Endothelial cell of umbilical vein (primary cell): ENCODE measurements around the gene SNRNP200. TPM values are rescaled to one million over a fixed set of nuclear protein-coding genes. Genes with fewer than 3 reads are reported as not detected.

Source experiments
- BruUV-seq: library from RNA; stranded (reverse); fragments of 400-500 nt; replicated peaks from 2 replicates; lab custom pipeline; 2021; lab: Mats Ljungman, UMichigan
- CTCF ChIA-PET: fragments of 300-600, 350-600 bp; sonication (Branson Sonifier 250); formaldehyde crosslinking; loops from one replicate; lab custom pipeline; 2021; ENCODE audit warnings: antibody characterized with exemption, inconsistent platforms; lab: Charles Lee
- POLR2A ChIA-PET: fragments of 300-600, 350-600 bp; sonication (Branson Sonifier 250); formaldehyde crosslinking; loops from one replicate; lab custom pipeline; 2021; ENCODE audit warnings: antibody characterized with exemption, inconsistent platforms; lab: Charles Lee
- DNase-seq: peaks from one replicate; pipeline ENCODE4 v3.0.0-alpha.2; 2011; ENCODE audit warnings: low read depth, low spot score
- FAIRE-seq: peaks from 2 replicates; lab custom pipeline; 2011; peaks lifted over from hg19 to GRCh38; lab: Jason Lieb, UNC
- H2AFZ ChIP-seq: 2 replicates; pipeline ENCODE4 v1.6.0; 2012; ENCODE audit warnings: low read depth, low read length, control low read depth, inconsistent platforms
- H3K27ac ChIP-seq: 2 replicates; pipeline ENCODE4 v1.5.1; 2011; ENCODE audit warnings: low read depth, mild to moderate bottlenecking, control low read depth, low read length, moderate library complexity; ENCODE audit not compliant: insufficient read depth
- H3K27me3 ChIP-seq, 2 experiments: 2 replicates each; pipeline versions ENCODE4 v1.6.0 to v1.6.1; 2011; ENCODE audit warnings: low read length in 2 of 2, mixed read lengths in 1 of 2; ENCODE audit not compliant: control insufficient read depth in 2 of 2, insufficient read depth in 2 of 2
- H3K36me3 ChIP-seq, 2 experiments: 2 replicates in 1 of 2; 3 replicates in 1 of 2; pipeline ENCODE4 v1.5.1; 2011; ENCODE audit warnings: low read length in 2 of 2, mild to moderate bottlenecking in 1 of 2, moderate library complexity in 1 of 2; ENCODE audit not compliant: control insufficient read depth in 2 of 2, insufficient read depth in 2 of 2; ENCODE audit errors: extremely low read depth in 1 of 2
- H3K4me1 ChIP-seq: 3 replicates; pipeline ENCODE4 v1.5.1; 2011; ENCODE audit warnings: mild to moderate bottlenecking, low read length; ENCODE audit not compliant: control insufficient read depth, insufficient read depth; ENCODE audit errors: extremely low read depth
- H3K4me2 ChIP-seq: 2 replicates; pipeline ENCODE4 v1.6.1; 2011; ENCODE audit warnings: low read length, control low read depth, mixed read lengths; ENCODE audit not compliant: insufficient read depth
- H3K4me3 ChIP-seq, 3 experiments: fragments of 200-600 bp in 1 of 3; sonication (generic), shearing (Covaris generic) in 1 of 3; replicated peaks in 1 of 3; 2 replicates each; pipeline ENCODE4 v1.5.1; 2011 to 2016; ENCODE audit warnings: control low read depth in 3 of 3, low read length in 3 of 3, mild to moderate bottlenecking in 2 of 3, inconsistent platforms in 1 of 3, low read depth in 1 of 3, moderate library complexity in 1 of 3; ENCODE audit not compliant: insufficient read depth in 1 of 3
- H3K79me2 ChIP-seq: 2 replicates; pipeline ENCODE4 v1.6.0; 2012; ENCODE audit warnings: low read length, inconsistent platforms; ENCODE audit not compliant: control insufficient read depth, insufficient read depth
- H3K9ac ChIP-seq: replicated peaks from 2 replicates; pipeline ENCODE3; 2011; ENCODE audit warnings: low read length, control low read depth; ENCODE audit not compliant: insufficient read depth; ENCODE audit errors: extremely low read depth
- H3K9me1 ChIP-seq: replicated peaks from 3 replicates; pipeline ENCODE4 v1.6.0; 2011; ENCODE audit warnings: mild to moderate bottlenecking, low read length; ENCODE audit not compliant: control insufficient read depth, insufficient read depth; ENCODE audit errors: extremely low read depth
- H3K9me3 ChIP-seq: replicated peaks from 2 replicates; pipeline ENCODE4 v1.5.1; 2012; ENCODE audit warnings: low read length, inconsistent platforms; ENCODE audit not compliant: control insufficient read depth, insufficient read depth
- H4K20me1 ChIP-seq: replicated peaks from 2 replicates; pipeline ENCODE3; 2011; ENCODE audit warnings: mild to moderate bottlenecking, low read length; ENCODE audit not compliant: control insufficient read depth, insufficient read depth; ENCODE audit errors: extremely low read depth
- EZH2 ChIP-seq: IDR thresholded peaks from 2 replicates; pipeline ENCODE4 v1.6.1; 2012; ENCODE audit warnings: borderline replicate concordance, low read depth, mild to moderate bottlenecking, moderate library complexity, low read length, inconsistent platforms; ENCODE audit not compliant: severe bottlenecking
- FOS ChIP-seq: IDR thresholded peaks from 2 replicates; pipeline ENCODE4 v1.6.1; 2011; ENCODE audit warnings: mild to moderate bottlenecking, low read length, moderate library complexity, borderline replicate concordance; ENCODE audit not compliant: insufficient read depth
- GATA2 ChIP-seq: IDR thresholded peaks from 2 replicates; pipeline ENCODE4 v1.7.0; 2011; ENCODE audit warnings: low read depth, mild to moderate bottlenecking, moderate library complexity, mixed read lengths, low read length; ENCODE audit not compliant: insufficient read length, insufficient read depth
- JUN ChIP-seq: IDR thresholded peaks from 2 replicates; pipeline ENCODE4 v1.6.1; 2011; ENCODE audit warnings: borderline replicate concordance, low read depth; ENCODE audit not compliant: insufficient read length, insufficient read depth
- MYC ChIP-seq: IDR thresholded peaks from one replicate; pipeline ENCODE4 v1.6.1; 2011; ENCODE audit warnings: mild to moderate bottlenecking, low read depth, low read length
- POLR2A ChIP-seq: IDR thresholded peaks from 2 replicates; pipeline ENCODE4 v1.6.1; 2012; ENCODE audit warnings: low read depth, mild to moderate bottlenecking, control low read depth, low read length
- POLR2AphosphoS5 ChIP-seq: IDR thresholded peaks from 2 replicates; pipeline ENCODE4 v1.6.1; 2012; ENCODE audit warnings: low read depth, mild to moderate bottlenecking, control low read depth, low read length, moderate library complexity; ENCODE audit not compliant: insufficient read depth
- dilution Hi-C: fragments of 300-500 bp; cut with MboI; formaldehyde crosslinking; loops from one replicate; pipeline ENCODE4 v1.15.0; 2019; ENCODE audit warnings: low sequenced_read_pairs; ENCODE audit not compliant: extremely low pct_ligation_motif_present
- intact Hi-C: fragments of 100-400 bp; cut with micrococcal nuclease; formaldehyde crosslinking; loops from one replicate; pipeline ENCODE4 v1.10.0; 2022
- polyA plus RNA-seq, 4 experiments: library from polyadenylated mRNA; depleted of rRNA in 3 of 4; stranded (reverse) in 3 of 4; unstranded in 1 of 4; fragments of >200 nt; gene quantifications; 2 replicates each; pipeline versions ENCODE4 v1.2.1 to v1.2.3, GENCODE V29; 2011 to 2012; ENCODE audit warnings: missing spikeins in 1 of 4
- total RNA-seq: library from RNA; stranded (reverse); gene quantifications from 2 replicates; pipeline ENCODE4 v1.2.3, GENCODE V29; 2021
- TF ChIP-seq, protein P1 (sequence below), 2 donors: IDR thresholded peaks; 1 replicate in 1 of 2; 2 replicates in 1 of 2; pipeline ENCODE4 v1.5.1; 2011; ENCODE audit warnings: low read length in 2 of 2, mild to moderate bottlenecking in 2 of 2, moderate library complexity in 2 of 2, control low read depth in 1 of 2, inconsistent platforms in 1 of 2, low read depth in 1 of 2; ENCODE audit not compliant: insufficient read depth in 1 of 2; ENCODE audit errors: extremely low read depth in 1 of 2
- TF ChIP-seq, protein P2 (sequence below): IDR thresholded peaks from 2 replicates; pipeline ENCODE4 v1.6.1; 2011; ENCODE audit not compliant: insufficient read depth, insufficient read length

The SNRNP200 gene
- total and polyA plus RNA-seq, 2 donors (not counting 3 experiments of a cell fraction or from before 2014, with no cell fraction given): 124 to 155 TPM

DNA sequence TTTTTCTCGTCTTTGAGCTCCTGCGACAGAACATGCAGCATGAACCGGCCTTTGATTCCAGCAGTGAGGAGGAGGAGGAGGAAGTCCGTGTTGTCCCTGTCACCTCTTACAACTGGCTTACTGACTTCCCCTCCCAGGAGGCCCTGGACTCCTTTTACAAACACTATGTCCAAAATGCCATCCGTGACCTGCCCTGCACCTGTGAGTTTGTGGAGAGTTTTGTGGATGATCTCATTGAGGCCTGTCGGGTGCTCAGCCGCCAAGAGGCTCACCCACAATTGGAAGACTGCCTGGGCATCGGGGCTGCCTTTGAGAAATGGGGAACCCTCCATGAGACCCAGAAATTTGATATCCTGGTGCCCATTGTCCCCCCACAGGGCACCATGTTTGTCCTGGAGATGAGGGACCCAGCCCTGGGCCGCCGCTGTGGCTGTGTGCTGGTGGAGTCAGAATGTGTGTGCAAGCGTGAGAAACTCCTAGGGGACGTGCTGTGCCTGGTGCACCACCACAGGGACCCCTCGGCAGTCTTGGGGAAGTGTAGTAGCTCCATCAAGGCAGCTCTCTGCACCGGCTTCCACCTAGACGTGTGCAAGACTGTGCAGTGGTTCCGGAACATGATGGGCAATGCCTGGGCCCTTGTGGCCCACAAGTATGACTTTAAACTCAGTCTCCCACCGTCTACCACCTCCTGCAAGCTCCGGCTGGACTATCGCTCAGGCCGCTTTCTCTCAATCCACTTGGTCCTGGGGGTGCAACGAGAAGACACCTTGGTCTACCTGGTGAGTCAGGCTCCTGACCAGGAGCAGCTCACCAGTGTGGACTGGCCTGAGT lies 21.9 kb upstream of the SNRNP200 start:
- intact Hi-C loops (no loop called here), dilution Hi-C loops (no loop called here)
- Histone ChIP-seq H3K79me2 (no peaks in the 10 kb centered on the region), H3K9me3 (no peaks in the 10 kb centered on the region), H4K20me1 (no peaks in the 10 kb centered on the region), H3K4me3 (no peak overlapping the region), H3K9ac (no peak overlapping the region), H3K9me1 (no peaks in the 10 kb centered on the region), H3K36me3 (no peaks in the 10 kb centered on the region), H3K27me3 (peaks cover 6 to 7% of the 10 kb centered on the region in 2 experiments), H2AFZ (no peak overlapping the region), H3K27ac (no peak overlapping the region), H3K4me1 (peaks cover 10% of the 10 kb centered on the region), H3K4me2 (no peak overlapping the region)
- BruUV-seq: no TSS peak
- no peak for TF ChIP-seq POLR2AphosphoS5
- TF ChIP-seq, protein P1, sequence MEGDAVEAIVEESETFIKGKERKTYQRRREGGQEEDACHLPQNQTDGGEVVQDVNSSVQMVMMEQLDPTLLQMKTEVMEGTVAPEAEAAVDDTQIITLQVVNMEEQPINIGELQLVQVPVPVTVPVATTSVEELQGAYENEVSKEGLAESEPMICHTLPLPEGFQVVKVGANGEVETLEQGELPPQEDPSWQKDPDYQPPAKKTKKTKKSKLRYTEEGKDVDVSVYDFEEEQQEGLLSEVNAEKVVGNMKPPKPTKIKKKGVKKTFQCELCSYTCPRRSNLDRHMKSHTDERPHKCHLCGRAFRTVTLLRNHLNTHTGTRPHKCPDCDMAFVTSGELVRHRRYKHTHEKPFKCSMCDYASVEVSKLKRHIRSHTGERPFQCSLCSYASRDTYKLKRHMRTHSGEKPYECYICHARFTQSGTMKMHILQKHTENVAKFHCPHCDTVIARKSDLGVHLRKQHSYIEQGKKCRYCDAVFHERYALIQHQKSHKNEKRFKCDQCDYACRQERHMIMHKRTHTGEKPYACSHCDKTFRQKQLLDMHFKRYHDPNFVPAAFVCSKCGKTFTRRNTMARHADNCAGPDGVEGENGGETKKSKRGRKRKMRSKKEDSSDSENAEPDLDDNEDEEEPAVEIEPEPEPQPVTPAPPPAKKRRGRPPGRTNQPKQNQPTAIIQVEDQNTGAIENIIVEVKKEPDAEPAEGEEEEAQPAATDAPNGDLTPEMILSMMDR (IDR thresholded peaks at IDR 0.05; ENCODE audit: extremely low read depth in 1 of 2, insufficient read depth in 1 of 2, low read depth in 1 of 2, low read length in 2 of 2): no peak
- no peak for TF ChIP-seq MYC
- no peak for TF ChIP-seq FOS
- no peak for TF ChIP-seq JUN
- no peak for TF ChIP-seq EZH2
- no peak for TF ChIP-seq GATA2
- TF ChIP-seq POLR2A: no peak
- TF ChIP-seq, protein P2, sequence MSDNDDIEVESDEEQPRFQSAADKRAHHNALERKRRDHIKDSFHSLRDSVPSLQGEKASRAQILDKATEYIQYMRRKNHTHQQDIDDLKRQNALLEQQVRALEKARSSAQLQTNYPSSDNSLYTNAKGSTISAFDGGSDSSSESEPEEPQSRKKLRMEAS: no peak
- FAIRE-seq (no peak), DNase-seq (no peak)
- ChIA-PET CTCF (no interaction called here), POLR2A (no interaction called here)
